Fibroblast of skin of left biceps (primary cell): ENCODE measurements around the gene FDXR.

ENCODE experiments used
- DNase-seq, 2 experiments: peaks; one replicate each; pipeline ENCODE4 v3.0.0-alpha.2; 2013; ENCODE audit warnings: low read depth in 2 of 2

Gene FDXR

DNA sequence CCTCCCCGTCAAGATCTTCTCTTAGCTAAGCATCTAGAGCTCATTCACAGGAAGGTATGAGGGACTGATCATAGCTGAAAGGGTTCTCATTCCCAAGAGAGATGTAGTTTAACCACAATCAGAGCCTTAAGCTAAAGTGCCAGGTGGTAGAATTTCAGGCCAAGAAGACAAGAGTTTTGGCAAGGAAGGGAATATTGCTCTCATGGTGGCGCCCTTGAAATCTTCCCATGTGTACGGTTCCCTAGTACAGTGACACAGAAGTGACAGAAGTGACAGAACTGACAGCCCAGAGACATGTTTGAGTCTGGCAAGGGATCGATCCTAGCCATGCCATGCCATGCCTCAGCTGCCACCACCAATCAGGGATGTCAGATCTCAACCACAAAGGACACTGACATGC lies 15.6 kb downstream of the FDXR start:
- no peak for DNase-seq

DNA sequence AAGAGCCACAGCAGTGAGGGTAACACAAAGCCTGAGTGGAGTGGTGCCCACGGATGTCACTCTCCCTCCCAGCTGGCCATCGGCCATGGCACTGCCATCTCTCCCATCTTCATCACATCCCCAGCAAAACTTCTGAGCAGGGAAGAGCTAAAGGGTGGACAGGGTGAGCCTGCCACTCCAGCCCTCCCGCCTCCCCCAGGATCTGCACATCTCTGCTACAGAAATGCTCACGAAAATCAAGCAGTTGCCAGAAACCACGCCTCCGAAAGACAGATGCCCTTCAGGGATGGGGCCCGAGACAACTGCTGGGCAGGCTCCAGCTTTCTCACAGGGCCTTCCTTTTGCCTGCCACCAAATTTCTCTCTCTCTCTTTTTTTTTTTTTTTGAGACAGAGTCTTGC lies 16.7 kb downstream of the FDXR start:
- no peak for DNase-seq

DNA sequence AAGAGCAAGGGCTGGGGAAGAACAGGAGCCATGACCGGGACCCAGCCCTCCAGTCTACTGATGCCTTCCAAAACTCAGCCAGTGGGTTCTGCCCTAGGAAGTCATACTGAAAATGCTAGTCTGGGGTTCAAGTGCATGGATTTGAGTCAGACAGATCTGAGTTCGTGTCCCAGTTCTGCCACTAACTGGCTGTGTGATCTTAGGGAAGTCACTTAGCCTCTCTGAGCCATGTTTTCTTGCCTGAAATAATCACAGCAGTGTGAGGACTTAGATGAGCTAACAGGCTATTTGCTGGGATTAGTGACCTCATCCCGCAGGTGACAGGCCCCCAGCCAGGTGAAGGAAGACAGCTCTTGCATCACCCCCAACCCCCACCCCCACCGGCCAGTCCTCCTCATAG lies 17.5 kb downstream of the FDXR start:
- no peak for DNase-seq

DNA sequence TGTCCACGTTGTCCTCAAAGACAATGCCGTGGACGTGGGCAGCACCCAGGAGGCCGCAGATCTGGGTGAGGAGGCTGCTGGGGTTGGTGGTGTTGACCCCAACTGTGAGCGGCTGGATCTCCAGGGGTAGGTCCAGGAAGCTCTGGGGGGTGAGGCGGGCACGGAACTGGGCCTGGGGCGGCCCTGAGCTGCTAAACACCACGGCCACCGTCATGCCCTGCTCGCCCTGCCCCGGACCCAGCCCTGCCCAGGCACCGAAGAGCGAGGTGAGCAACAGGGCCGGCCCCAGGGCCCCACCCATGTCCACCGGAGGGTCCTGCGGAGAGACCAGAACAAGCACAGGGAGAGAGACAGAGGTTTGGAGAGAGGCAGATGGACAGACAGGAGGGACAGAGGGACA lies 18.0 kb downstream of the FDXR start:
- DNase-seq = no peak

DNA sequence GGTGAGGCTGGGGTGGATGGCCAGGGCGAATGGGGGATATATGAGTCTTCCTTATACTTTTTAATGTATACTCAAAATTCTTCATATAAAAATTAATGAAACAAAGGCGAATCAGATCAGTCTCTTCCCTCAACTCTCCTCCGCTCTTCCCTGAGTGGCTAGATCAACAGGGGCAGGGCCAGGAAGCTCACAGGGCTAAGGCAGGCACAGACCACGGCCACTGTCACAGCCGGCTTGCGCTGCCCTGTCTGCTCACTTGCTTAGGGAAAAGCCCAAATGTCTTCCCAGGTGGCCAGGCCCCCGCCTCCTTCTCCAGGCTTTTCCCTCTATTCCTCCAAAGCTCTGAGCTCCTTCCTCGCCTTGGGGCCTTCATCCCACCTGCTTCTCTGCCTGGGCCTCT lies 19.1 kb downstream of the FDXR start:
- DNase-seq = no peak

DNA sequence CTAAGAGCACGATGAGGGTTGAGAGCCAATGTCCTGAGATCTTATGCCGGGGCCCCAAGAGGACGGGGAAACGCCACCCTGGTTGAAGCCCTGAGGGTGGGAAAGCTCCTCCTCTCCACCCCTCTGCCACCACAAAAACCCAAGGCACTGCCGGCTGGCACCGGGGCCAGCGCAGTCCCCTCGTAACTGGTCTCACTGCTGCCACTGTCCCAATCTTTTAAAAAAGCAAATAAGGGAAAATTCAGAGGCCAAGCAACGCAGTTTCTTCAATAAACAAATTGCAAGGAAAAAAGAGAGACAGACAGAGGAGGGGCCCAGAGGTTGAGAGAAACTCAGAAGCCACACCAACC lies 19.8 kb downstream of the FDXR start:
- DNase-seq = no peak

DNA sequence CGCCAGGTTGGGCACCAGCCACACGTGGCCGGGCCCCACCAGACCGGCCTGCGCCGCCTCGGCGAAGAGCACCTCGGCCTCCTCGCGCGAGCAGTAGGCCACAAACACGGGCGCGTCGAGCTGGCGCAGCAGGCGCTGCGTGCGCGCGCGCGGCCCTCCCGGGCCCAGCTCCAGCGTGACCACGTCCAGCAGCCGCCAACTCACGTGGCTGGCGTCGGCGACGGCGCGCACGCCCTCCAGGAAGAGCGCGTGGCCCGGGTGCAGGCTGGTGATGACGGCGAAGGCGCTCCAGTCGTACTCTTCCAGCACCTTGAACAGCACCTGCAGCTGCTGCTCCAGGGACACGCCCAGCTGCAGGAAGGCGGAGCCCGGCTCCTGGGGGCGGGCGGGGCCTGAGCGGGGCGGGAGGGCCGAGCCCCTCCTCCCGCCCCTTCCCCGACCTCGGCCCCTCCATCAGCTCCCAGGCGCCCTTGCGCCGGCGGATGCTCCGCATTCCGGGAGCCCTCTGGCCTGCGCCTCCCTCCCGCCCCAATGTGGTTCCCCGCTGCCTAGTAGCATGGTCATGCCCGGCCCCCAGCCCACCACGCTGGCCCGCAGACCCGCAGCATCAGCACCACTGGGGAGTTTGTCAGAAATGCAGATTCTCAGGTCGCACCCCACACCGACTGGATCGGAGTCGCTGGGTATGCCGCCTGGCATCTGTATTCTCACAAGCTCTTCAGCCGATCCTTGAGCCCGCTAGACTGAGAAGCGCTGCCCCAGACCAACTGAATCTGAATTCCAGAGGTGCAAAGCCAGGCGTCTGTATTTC lies 20.4 kb downstream of the FDXR start:
- DNase-seq = no peak

DNA sequence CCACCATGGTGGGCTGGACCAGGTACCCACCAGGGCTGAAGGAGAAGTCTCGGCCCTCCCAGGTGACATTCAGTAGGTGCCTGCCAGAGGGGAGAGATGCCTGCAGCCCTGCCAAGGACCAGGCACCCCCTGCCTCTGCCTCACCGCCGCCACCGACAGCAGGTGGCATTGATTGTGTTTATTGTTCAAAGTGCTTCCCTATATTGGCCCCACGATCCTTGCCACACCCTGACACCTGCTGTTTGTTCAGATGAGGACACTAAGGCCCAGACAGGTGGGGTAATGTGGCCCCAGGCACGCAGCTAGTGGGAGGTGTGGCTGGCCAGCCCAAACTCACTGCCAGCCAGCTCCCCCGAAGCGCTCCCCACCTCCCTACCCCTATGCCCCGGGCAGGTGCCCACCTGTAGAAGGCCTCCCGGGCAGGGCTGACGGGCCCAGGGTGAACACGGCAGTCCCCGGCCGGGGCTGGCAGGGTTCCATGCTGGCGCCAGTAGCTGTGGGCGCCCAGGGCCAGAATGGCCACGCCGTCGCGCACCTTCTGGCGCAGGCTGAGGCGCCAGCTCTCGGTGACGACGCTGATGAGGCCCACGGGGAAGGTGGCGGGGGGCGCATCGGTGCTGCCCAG lies 21.1 kb downstream of the FDXR start:
- no peak for DNase-seq

DNA sequence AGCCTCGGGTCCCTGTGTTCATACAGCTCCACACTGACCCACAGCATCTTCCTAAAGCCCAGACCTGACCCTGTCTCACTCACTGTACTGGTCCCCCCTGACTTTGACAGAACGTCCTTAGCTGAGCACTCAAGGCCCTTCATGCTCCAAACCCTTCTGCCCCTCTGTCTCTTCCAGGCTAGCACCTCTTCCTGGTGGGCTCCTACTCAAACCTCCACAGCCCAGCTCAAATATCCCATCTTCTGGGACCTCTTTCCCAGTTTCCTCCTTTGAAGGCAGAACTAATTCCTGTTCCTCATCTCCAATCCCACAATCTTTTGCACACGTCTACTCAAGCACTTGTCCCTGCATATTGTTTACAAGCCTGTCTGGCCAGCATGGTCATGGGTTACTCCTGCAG lies 21.9 kb downstream of the FDXR start:
- no peak for DNase-seq

DNA sequence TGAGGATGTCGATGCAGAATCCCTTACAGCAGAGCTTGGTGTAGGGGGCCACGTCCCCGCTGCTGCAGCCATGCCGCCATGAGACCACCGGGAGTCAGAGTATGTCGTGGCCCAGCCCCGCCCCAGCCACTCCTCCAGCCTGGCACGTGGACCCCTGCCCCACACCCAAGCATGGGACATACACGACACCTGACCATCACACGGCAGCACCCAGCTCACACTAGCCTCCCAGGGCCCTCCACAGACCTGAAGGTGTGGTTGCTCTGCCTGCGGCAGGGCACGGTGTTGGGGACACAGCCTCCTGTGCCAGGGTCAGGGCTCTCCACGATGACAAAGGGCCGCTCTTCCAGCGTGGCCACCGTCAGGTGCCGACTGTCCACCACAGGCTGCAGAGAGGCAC lies 22.5 kb downstream of the FDXR start:
- DNase-seq = no peak

DNA sequence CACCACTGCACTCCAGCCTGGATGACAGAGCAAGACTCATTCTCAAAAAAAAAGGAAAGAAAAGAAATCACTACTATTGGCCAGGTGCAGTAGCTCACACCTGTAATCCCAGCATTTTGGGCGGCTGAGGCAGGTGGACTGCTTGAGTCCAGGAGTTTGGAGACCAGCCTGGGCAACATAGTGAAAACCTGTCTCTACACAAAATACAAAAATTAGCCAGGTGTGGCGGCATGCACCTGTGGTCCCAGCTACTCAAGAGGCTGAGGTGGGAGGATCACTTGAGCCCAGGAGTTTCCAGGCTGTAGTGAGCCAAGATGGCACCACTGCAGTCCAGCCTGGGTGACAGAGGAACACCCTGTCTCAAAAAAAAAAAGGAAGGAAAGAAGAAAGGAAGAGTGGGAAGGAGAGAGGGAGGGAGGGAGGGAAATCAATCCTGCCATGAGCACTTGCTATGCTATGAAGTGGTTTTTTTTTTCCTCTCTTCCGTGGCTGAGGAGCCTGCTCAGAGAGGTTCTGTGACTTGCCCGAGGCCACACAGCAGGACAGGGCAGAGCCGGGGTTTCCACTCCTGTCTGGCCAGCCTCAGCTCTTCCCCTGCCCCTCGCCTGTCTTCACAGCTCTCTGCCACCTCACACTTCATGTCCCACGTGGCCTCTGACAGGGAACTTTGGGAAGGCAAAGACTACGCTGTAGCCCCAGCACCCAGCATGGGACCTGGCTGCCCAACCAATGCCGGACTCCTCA lies 24.0 kb downstream of the FDXR start:
- DNase-seq = no peak

DNA sequence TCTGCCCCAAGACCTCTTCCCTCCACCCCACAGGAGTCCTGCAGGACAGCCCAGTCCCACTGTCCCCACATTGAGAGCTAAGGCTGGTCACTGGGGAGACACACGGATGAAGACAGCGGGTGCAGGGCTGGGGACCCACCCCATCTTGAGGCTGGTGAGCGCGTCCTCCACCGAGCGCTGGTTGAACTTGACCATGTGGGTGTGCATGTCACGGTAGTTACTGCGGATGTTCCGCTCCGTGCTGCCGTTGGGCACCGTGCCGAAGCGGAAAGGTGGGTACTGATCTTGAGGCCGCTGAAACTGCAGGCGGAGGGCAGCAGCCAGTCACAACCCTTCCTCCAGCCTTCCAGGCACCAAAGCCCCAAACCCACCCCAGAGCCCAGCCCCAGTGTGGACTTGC lies 26.2 kb downstream of the FDXR start:
- no peak for DNase-seq

DNA sequence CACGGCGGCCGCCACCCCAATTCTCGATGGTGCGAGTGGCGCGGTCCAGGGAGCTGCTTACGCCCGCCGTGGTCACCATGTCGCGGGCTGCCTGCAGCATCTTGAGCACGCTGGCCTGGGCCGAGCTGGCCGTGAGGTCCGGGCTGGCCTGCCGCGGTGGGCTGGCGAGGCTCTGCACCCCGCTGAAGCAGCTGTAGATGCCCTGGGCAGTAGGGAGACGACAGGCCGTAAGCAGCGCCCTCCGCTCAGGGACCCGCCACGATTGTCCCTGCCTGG lies 29.5 kb downstream of the FDXR start:
- DNase-seq = no peak

DNA sequence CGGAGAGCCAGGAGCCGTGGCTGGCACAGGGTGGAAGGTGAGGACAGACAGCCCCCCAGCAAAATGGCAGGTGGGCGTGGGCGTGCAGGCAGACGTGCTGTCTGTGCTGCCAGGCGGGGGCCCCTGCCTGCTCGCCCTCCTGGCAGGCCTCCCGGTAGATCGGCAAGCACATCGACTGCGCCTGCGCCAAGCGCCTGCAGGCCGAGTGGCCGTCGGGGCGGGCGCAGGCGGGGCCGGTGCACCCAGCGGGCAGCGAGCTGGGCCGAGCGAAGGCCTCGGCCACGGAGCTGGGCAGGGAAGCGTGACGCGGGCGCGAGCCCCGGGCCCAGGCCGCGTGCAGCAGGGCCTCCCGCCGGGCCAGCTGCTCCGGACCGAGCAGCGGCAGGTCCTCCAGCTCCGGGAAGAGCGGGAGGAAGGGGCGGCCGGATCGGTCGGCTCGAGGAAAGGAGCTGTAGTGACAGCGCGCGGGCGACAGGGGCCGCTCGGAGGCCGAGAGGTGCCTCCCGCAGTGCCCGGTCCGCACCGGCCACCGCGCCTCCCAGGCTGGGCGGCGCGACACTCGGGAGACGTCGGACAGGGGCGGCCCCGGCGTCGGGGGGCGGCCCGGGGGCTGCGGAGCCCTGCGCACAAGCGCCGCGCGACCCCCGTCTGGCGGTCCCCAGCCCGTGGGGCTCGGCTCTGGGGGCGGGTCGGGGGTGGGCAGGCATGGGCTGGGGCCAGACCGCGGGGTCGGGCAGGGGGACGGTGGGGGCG lies 30.0 kb downstream of the FDXR start:
- DNase-seq = no peak

DNA sequence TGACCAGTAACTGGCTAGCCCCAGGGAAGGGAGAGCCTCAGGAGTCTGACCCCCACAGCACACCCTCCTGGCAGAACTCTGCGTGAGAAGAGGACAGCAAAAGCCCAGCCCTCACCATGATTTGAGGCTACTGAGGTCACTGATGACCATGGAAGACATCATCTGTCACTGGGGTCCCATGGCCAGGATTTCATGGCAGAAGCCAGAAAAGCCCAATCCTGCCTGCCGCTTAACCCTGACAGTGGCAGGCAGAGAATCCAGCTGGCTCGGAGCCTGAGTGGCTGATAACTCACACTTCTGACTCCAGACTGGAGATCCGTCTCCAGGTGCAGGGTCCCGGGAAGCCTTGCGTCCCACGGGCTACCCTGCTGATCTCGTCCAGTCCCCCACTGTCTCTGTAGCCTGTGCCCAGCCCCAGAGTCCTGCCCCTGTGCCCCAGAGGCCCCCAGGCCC lies 30.6 kb downstream of the FDXR start:
- no peak for DNase-seq

DNA sequence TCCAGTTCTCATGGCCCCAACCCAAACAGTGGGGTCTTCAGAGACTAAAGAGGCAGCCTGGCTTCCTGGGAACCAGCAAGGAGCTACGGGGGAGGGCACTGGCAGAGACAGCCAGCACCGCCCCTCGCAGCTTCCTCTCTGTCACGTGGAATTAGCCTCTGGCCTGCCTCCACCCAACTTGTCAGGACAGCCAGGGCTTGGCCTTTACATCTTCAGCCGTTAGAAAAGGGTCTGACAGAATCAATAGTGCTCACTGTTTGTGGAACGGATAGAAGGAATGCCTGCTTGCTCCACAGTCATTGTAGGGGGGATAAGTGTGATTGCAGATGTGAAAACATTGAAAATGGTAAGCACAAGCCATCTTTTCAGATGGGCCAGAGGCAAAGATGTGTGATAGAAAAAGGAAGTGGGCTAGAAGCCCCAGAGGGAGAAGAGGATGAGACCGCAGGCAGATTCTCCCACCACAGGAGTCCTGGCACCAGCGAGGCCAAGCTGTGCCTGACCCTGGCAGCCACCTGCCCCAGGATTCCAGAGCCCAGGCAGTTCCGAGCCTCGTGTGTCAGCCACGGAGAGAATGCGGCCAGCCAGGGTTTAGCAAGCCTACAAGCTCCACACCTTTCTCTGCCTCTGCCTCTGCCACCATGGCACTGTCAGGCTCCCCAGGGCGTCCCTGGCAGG lies 31.7 kb downstream of the FDXR start:
- no peak for DNase-seq

DNA sequence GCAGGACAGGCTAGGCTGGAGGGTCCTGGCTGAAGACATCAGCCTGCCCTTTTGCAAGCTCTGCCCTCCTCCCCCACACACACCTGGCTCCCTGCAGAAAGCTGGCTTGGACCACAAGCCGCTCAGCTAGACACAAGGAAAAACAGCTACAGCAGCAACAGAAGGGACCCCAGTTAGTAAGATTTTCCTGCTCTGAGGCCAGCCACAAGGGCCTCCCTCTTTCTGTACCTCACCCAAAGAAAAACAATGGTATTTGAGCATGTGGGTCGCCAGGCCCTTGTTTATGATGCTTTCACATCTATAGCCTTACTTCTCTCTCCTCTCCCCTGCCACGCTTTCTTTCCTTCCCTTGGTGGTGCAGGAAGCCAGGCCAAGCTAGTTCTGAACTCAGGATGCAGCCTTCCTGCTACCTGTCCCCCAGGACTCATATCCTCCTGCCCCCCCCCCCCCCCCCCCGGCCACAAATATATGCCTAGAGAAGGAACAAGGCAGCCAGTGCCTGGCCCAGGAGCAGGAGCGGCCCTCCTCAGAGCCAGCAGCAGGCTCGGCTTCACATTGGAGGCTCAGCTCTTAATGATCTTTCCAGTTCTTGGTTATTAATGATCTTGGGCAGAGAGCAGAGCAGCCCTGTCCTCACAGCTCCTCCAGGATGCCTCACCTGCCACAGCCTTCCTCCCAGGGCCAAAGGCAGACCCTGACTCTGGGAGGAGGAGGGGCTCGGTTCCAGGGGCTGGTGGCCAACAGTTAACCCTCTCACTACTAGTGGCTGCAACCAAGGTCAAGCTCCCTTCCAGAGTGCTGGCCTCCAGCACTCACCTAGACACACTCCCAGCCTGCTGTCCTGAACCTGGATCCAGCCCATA lies 32.6 kb downstream of the FDXR start:
- no peak for DNase-seq

DNA sequence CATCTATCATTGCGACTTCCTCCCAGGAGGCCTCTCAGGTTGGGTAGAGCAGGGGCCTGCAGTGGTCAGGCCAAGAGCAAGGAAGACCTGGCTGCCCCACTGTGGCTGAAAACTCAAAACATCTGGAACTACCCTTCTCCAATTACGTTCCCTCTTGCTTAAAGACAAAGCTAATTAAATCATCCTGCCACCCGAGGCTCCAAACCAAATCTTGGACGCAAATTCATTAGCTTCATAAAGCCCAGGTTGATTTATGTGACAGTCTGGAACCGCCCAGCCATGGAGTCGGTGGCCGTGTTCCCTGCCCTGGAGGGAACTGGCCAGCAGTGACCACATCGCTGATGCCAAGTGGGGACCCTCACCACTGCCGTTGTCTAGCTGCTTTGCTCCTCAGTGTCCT lies 34.5 kb downstream of the FDXR start:
- DNase-seq = no peak

DNA sequence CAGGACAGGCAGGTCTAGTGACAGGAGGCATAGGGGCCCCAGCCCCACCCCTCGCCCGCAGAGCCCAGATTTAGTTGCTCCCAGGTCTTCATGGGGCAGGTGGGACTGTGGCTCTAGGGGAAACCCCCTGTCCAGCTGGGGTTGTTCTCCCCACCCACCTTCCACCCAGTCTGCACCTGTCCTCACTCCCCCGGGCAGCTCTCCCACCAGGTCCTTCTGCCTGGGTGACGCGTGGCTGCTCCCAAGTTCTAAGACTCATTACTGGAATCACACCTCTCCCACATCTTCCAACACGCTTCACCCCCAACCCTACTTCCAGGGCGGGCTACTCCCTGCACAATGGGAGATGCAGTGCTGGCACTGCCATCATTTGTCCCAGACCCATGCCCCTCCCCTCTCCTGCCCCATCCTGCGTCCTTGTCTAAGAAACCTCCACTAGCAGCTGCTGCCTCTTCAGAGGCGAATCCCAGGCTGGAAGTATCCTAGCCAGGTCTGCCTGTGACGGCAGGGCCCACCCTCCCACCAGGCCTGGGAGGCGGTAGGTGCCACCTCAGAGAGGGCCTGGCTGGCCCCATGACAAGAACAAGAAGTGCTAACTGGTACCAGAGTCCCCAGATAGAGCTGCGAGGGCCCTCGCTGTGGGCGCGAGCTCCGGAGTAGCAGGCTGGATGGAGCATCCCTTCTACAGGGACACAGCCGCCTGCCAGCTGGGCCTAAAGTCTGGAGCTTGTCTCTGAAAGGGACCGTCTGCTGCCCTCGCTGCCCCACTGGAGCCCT lies 35.9 kb downstream of the FDXR start:
- DNase-seq = no peak

DNA sequence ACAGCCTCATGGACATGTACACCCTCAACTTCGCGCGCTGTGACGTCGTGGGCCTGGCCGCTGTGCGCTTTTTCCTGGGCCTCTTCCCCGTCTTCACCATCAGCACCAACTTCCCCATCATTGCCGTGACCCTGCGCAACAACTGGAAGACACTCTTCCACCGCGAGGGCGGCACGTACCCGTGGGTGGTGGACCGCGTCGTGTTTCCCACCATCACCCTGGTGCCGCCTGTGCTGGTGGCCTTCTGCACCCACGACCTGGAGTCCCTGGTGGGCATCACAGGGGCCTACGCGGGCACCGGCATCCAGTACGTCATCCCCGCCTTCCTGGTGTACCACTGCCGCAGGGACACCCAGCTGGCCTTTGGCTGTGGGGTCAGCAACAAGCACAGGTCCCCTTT lies 36.6 kb downstream of the FDXR start:
- DNase-seq = no peak
